LoVo (cell line): ENCODE data around the gene PSMG1.
A peak's percentile ranks its signal among the peaks of the same experiment; 100 is the strongest.
"Not testable (repeated sequence)": the region's sequence is repeated elsewhere in the genome, so short reads cannot be mapped to it uniquely, and the experiment has no call there.

ENCODE experiments used
- DNase-seq: peaks from one replicate; pipeline ENCODE4 v3.0.0-alpha.2; 2016; ENCODE audit warnings: low spot score

The PSMG1 gene

GRCh38 chr21:39156024-39156423 lies 27.2 kb downstream of the PSMG1 start:
- DNase-seq, result no peak

DNA sequence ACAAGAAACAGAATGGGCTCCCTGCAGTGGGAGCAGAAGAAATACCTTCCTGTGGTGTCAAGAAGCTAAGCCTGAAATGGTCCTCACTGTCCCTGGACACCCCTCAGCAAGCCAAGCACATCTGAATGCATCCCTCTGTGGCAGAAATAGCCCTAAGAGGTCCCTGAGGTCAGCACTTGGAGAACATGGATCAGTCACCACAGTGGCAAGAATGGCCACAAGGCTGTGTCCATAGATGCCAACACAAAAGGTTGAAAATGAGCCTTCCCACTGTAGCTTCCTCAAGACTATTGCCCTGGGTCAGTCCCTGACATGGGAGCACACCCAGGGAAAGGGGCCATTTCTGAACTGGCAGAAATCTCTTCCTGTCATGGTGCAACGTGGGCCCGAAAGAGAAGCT lies 27.7 kb downstream of the PSMG1 start:
- no peak for DNase-seq

DNA sequence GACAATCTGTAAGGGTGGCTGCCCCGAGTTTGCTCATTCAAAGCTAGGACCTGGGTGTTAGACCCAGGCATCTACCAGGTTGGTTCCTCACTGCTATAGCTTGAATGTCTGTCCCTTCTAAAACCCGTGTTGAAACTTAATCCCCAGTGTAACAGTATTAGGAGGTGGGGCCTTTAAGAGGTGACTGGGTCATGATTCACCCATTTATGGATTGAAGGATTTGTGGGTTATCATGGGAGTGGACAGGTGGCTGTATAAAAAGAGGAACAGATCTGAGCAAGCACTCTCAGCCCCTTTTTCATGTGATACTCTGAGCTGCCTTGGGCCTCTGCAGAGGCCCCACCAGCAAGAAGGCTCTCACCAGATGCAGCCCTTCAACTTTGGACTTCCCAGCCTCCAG lies 29.4 kb downstream of the PSMG1 start:
- no peak for DNase-seq

DNA sequence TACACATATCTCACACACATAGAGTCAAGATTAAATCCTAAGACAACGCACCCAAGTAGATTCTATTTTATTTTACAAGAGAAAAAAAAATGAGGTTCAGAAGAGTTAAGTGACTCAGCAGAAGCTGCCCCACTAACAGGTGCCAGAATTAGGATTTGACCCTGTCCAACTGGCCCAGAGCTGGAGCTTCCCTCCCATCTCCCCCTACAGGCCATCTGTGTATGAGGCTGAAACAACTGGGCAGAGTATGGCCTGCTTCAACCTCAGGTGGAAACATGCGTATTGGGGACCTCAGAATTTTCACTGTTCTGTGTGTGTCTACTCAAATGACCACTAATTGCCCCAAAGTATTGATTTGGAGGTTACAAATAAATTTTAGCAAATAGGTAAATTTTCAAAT lies 29.9 kb downstream of the PSMG1 start:
- DNase-seq, result peak; percentile 21

DNA sequence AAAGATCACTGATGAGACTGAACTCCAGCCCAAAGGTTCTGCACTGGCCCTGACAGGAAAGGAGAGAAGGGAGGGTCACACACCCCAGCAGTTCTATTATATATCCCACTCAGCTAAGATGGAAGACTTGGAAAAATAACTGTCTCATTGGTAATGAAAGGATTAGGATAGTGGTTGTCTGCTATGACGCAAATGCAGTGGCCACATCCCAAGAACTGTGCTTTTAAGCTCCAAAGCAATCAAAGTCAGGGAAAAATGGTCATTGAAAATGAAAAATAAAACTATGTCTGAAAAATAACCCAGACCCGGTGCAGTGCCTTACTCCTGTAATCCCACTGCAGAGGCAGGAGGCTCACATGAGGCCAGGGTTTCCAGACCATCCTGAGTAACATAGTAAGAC lies 31.0 kb downstream of the PSMG1 start:
- DNase-seq, result no peak

DNA sequence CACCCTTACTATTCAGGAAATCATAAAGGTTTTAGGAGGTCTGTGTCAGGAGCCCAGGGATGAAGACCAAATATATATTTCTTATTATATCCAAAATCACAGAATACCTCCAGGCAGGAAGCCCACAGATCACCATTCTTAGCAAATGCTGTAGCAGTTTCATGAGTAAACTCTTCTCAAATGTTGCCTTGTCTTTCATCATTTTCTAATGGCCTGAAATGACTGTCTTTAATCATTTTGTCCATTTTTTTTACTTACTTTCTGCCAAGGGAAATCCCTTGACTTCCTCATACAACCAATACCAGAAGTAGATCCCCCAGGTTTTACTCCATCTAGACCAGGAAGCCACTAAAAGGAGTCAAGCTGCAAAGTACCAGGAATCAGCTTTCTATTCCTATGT lies 32.4 kb downstream of the PSMG1 start:
- DNase-seq, result no peak

DNA sequence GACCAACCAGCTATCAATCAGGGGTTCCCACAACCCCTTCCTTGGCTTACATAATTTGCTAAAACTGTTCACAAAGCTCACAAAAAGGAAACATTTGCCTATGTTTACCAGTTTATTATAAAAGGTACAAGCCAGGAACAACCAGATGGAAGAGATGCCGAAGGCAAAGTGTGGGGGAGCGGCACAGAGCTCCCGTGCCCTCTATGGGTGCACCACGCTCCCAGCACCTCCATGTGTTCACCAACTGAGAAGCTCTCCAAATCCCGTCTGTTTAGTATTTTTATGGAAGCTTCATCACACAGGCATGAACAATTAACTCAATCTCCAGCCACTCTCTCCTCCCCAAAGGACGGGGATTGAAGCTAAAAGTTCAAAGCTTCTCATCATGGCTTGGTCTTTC lies 32.9 kb downstream of the PSMG1 start:
- DNase-seq, result no peak

DNA sequence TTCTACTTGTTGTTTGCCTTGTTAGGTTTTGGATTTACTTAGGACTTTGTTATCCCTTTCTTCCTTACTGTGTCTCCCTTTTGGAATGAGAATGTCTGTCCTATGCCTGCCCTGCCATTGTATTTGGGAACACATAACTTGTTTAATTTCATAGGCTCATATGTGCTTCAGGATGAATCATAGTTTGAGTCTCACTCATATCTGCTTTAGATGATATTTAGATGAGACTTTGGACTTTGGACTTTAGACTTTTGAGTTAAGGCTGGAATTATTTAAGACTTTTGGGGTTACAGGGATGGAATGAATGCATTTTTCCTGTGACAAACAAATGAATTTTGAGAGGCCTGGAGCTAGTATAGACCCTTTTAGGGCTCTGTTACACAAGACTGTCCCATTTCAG lies 33.4 kb downstream of the PSMG1 start:
- DNase-seq, result peak; percentile 56

DNA sequence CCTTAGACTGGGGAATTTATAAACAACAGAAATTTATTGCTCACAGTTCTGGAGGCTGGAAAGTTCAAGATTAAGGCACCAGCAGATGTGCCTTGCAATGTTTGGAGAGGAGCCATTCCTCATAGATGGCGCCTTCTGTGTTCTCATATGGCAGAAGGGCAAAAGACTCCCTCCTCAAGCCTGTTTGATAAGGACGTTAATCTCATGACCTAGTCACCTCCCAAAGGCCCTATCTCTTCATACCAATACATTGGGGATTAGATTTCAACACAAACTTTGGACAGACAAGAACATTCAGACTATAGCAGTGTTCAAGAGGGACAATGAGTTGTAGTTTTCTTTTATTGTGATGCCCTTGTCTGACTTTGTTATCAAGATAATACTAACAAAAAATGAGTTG lies 34.3 kb downstream of the PSMG1 start:
- DNase-seq, result no peak

- no peak for DNase-seq
Measured at GRCh38 chr21:39144191-39144590, 39.1 kb downstream of the PSMG1 start.

GRCh38 chr21:39142972-39143371 lies 40.3 kb downstream of the PSMG1 start:
- no peak for DNase-seq

- DNase-seq, result no peak
Measured at GRCh38 chr21:39141502-39141901, 41.7 kb downstream of the PSMG1 start.

- no peak for DNase-seq
Measured at GRCh38 chr21:39137248-39138178, 45.7 kb downstream of the PSMG1 start.

DNA sequence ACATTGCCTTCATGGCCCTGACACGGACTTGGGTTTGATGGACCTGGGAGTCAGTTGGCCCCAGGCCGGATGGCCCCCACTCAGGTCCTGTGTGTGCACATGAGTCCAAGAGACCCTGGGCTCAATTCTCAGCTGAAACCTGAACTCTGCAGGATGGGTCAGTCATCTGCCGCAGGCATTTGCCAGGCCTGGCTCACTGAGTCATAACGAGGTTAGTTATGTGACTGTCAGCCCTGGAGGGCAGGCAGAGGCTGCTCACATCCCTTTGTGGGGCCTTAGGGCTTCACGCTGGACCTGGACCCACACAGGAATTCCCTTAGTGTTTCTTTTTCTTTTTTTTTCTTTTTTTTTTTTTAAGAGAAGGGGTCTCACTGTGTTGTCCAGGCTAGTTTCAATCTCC lies 46.5 kb downstream of the PSMG1 start:
- no peak for DNase-seq

DNA sequence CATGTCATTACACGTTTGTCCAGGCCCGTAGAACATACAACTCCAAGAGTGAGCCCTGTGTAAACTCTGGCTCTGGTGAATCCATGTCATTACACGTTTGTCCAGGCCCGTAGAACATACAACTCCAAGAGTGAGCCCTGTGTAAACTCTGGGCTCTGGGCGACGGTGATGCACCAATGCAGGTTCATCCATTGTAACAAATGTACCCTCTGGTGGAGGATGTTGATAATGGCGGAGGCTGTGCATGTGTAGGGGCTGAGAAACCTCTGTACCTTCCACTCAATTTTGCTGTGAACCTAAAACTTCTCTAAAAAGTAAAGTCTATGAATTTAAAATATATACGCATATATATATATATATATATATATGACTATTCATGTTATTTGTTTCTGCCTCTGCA lies 47.1 kb downstream of the PSMG1 start:
- DNase-seq, result not testable (repeated sequence)

GRCh38 chr21:39134288-39134810 lies 48.9 kb downstream of the PSMG1 start:
- DNase-seq, result no peak

DNA sequence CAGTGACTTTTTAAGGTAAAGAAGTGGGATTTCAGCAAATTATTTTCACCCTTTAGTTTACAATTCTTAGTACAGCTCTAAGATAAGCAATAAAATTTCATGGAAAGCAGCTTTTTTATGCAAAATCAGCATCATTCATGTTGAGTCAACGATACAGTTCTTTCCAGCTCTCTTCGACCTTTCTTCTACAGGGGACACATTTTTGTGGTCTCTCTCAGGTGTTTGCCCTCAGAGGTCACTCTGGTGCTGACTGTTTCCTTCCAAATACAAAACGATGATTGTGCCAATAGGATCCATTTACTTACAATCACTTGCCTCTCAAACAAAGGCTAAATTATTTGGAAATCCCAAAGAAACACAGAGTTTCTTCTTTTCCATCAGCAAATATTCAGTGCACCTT lies 51.0 kb downstream of the PSMG1 start:
- DNase-seq, result peak; percentile 39

DNA sequence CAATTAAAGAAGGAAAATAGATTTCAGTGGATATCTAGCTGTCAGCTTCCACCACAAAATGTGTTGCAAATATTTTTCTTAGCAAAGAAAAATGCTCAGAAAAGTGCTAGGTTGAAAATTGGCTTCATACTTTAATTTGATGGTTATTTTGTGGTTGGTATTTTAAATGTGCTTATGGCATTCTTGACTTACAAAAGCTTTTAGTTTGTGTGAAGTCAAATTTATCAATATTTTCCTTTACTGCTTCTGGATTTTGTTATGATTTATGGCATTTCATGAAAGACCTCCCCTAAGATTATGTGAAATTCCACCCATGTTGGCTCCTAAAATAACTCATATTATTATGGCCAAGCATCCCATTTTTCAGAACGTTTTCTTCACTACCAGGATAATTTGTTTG lies 51.5 kb downstream of the PSMG1 start:
- DNase-seq, result no peak

- DNase-seq, result no peak
Measured at GRCh38 chr21:39127506-39127905, 55.7 kb downstream of the PSMG1 start.

GRCh38 chr21:39126486-39126806 lies 56.8 kb downstream of the PSMG1 start:
- no peak for DNase-seq

- peak; percentile 69 for DNase-seq
Measured at GRCh38 chr21:39125752-39126485, 57.3 kb downstream of the PSMG1 start.
